ENCODE measurements around the gene SEPTIN10. TPM values are rescaled to one million over a fixed set of nuclear protein-coding genes. Genes with fewer than 3 reads are reported as not detected.
"Not testable (repeated sequence)": the region's sequence is repeated elsewhere in the genome, so short reads cannot be mapped to it uniquely, and the experiment has no call there.

Gene SEPTIN10
- polyA plus RNA-seq, 4 donors = 102 to 121 (median 113) TPM

GRCh38 chr2:109607766-109608165 lies 6.0 kb downstream of the SEPTIN10 start:
- no peak for DNase-seq (ENCODE audit: low read depth in 4 of 4, low spot score in 2 of 4)

GRCh38 chr2:109604597-109604996 lies 9.2 kb downstream of the SEPTIN10 start:
- no peak for DNase-seq (ENCODE audit: low read depth in 4 of 4, low spot score in 2 of 4)

GRCh38 chr2:109602617-109603188 lies 11.1 kb downstream of the SEPTIN10 start:
- no peak for DNase-seq (ENCODE audit: low read depth in 4 of 4, low spot score in 2 of 4)

GRCh38 chr2:109601783-109602182 lies 12.0 kb downstream of the SEPTIN10 start:
- DNase-seq (ENCODE audit: low read depth in 4 of 4, low spot score in 2 of 4) = no peak

GRCh38 chr2:109597283-109597682 lies 16.5 kb downstream of the SEPTIN10 start:
- no peak for DNase-seq (ENCODE audit: low read depth in 4 of 4, low spot score in 2 of 4)

- no peak for DNase-seq (ENCODE audit: low read depth in 4 of 4, low spot score in 2 of 4)
Measured at GRCh38 chr2:109595644-109596043, 18.1 kb downstream of the SEPTIN10 start.

- DNase-seq (ENCODE audit: low read depth in 4 of 4, low spot score in 2 of 4) = no peak
Measured at GRCh38 chr2:109594246-109594885, 19.4 kb downstream of the SEPTIN10 start.

- no peak for DNase-seq (ENCODE audit: low read depth in 4 of 4, low spot score in 2 of 4)
Measured at GRCh38 chr2:109592905-109593304, 20.9 kb downstream of the SEPTIN10 start.

GRCh38 chr2:109591206-109591605 lies 22.6 kb downstream of the SEPTIN10 start:
- DNase-seq (ENCODE audit: low read depth in 4 of 4, low spot score in 2 of 4) = no peak

GRCh38 chr2:109586687-109587086 lies 27.1 kb downstream of the SEPTIN10 start:
- DNase-seq (ENCODE audit: low read depth in 4 of 4, low spot score in 2 of 4) = no peak

GRCh38 chr2:109582928-109583895 lies 30.6 kb downstream of the SEPTIN10 start:
- no peak for DNase-seq (ENCODE audit: low read depth in 4 of 4, low spot score in 2 of 4)

- not testable (repeated sequence) for DNase-seq (ENCODE audit: low read depth in 4 of 4, low spot score in 2 of 4)
Measured at GRCh38 chr2:109577630-109578029, 36.1 kb downstream of the SEPTIN10 start.

- no peak for DNase-seq (ENCODE audit: low read depth in 4 of 4, low spot score in 2 of 4)
Measured at GRCh38 chr2:109575373-109575772, 38.4 kb downstream of the SEPTIN10 start.

- DNase-seq (ENCODE audit: low read depth in 4 of 4, low spot score in 2 of 4) = no peak
Measured at GRCh38 chr2:109563980-109564550, 49.7 kb downstream of the SEPTIN10 start.

GRCh38 chr2:109563288-109563687 lies 50.5 kb downstream of the SEPTIN10 start:
- DNase-seq (ENCODE audit: low read depth in 4 of 4, low spot score in 2 of 4) = no peak

GRCh38 chr2:109562421-109562820 lies 51.3 kb downstream of the SEPTIN10 start:
- no peak for DNase-seq (ENCODE audit: low read depth in 4 of 4, low spot score in 2 of 4)

- DNase-seq (ENCODE audit: low read depth in 4 of 4, low spot score in 2 of 4) = no peak
Measured at GRCh38 chr2:109560265-109560664, 53.5 kb downstream of the SEPTIN10 start.

GRCh38 chr2:109558076-109558882 lies 55.5 kb downstream of the SEPTIN10 start:
- no peak for DNase-seq (ENCODE audit: low read depth in 4 of 4, low spot score in 2 of 4)

GRCh38 chr2:109557309-109557708 lies 56.5 kb downstream of the SEPTIN10 start:
- DNase-seq (ENCODE audit: low read depth in 4 of 4, low spot score in 2 of 4) = no peak

- no peak for DNase-seq (ENCODE audit: low read depth in 4 of 4, low spot score in 2 of 4)
Measured at GRCh38 chr2:109555346-109555900, 58.3 kb downstream of the SEPTIN10 start.
